ENCODE data around the gene SYNDIG1L.

The SYNDIG1L gene

GRCh38 chr14:74358176-74358829 is 67.7 kb downstream of the SYNDIG1L start:
- no peak for DNase-seq

GRCh38 chr14:74357585-74357984 is 68.4 kb downstream of the SYNDIG1L start:
- no peak for DNase-seq

- no peak for DNase-seq
These were observed 69.0 kb downstream of the SYNDIG1L start for GRCh38 chr14:74356892-74357575.

All from CD4-positive, alpha-beta T cell treated with Interleukin-1 beta for 1 hour (primary cell).